ENCODE data around the gene RXYLT1.

Gene RXYLT1

GRCh38 chr12:63809566-63809965 is 29.9 kb downstream of the RXYLT1 start:
- TF ChIP-seq CTCF (IDR thresholded peaks at IDR 0.05; ENCODE audit: low read depth, low read length, missing control alignments) = no peak
- in situ Hi-C loops (cut with HindIII; ENCODE audit: low pct_ligation_motif_present, low sequenced_read_pairs) = no loop called here
- Histone ChIP-seq H3K4me3 (ENCODE audit: low read depth, low read length) (no peak overlapping the region), H3K27me3 (replicated peaks) (no peaks in the 10 kb centered on the region), H3K36me3 (replicated peaks) (no peaks in the 10 kb centered on the region), H3K27ac (no peak overlapping the region)
- no peak for DNase-seq

- no peak for TF ChIP-seq CTCF (IDR thresholded peaks at IDR 0.05; ENCODE audit: low read depth, low read length, missing control alignments)
- no peaks in the 10 kb centered on the region for H3K36me3 ChIP-seq (replicated peaks)
- DNase-seq = no peak
- H3K27ac ChIP-seq = no peak overlapping the region
- H3K27me3 ChIP-seq (replicated peaks) = no peaks in the 10 kb centered on the region
- in situ Hi-C loops (cut with HindIII; ENCODE audit: low pct_ligation_motif_present, low sequenced_read_pairs) = no loop called here
- H3K4me3 ChIP-seq (ENCODE audit: low read depth, low read length) = no peak overlapping the region
These were observed 31.6 kb downstream of the RXYLT1 start for GRCh38 chr12:63811334-63811733.

GRCh38 chr12:63811755-63812154 is 32.0 kb downstream of the RXYLT1 start:
- Histone ChIP-seq H3K27me3 (replicated peaks) (no peaks in the 10 kb centered on the region), H3K27ac (no peak overlapping the region), H3K36me3 (replicated peaks) (no peaks in the 10 kb centered on the region), H3K4me3 (ENCODE audit: low read depth, low read length) (no peak overlapping the region)
- in situ Hi-C loops (cut with HindIII; ENCODE audit: low pct_ligation_motif_present, low sequenced_read_pairs) = no loop called here
- no peak for DNase-seq
- TF ChIP-seq CTCF (IDR thresholded peaks at IDR 0.05; ENCODE audit: low read depth, low read length, missing control alignments) = no peak

- TF ChIP-seq CTCF (IDR thresholded peaks at IDR 0.05; ENCODE audit: low read depth, low read length, missing control alignments) = no peak
- Histone ChIP-seq H3K4me3 (ENCODE audit: low read depth, low read length) (no peak overlapping the region), H3K27me3 (replicated peaks) (no peaks in the 10 kb centered on the region), H3K36me3 (replicated peaks) (no peaks in the 10 kb centered on the region), H3K27ac (no peak overlapping the region)
- in situ Hi-C loops (cut with HindIII; ENCODE audit: low pct_ligation_motif_present, low sequenced_read_pairs) = no loop called here
- DNase-seq = no peak
These were observed 34.5 kb downstream of the RXYLT1 start for GRCh38 chr12:63814146-63814772.

GRCh38 chr12:63815482-63815852 is 35.8 kb downstream of the RXYLT1 start:
- TF ChIP-seq CTCF (IDR thresholded peaks at IDR 0.05; ENCODE audit: low read depth, low read length, missing control alignments) = no peak
- Histone ChIP-seq H3K36me3 (replicated peaks) (no peaks in the 10 kb centered on the region), H3K27ac (no peak overlapping the region), H3K27me3 (replicated peaks) (no peaks in the 10 kb centered on the region), H3K4me3 (ENCODE audit: low read depth, low read length) (no peak overlapping the region)
- no peak for DNase-seq
- in situ Hi-C loops (cut with HindIII; ENCODE audit: low pct_ligation_motif_present, low sequenced_read_pairs) = no loop called here

GRCh38 chr12:63816031-63816430 is 36.3 kb downstream of the RXYLT1 start:
- no peak overlapping the region for H3K4me3 ChIP-seq (ENCODE audit: low read depth, low read length)
- no peak for TF ChIP-seq CTCF (IDR thresholded peaks at IDR 0.05; ENCODE audit: low read depth, low read length, missing control alignments)
- no peak for DNase-seq
- H3K27me3 ChIP-seq (replicated peaks) = no peaks in the 10 kb centered on the region
- no peaks in the 10 kb centered on the region for H3K36me3 ChIP-seq (replicated peaks)
- in situ Hi-C loops (cut with HindIII; ENCODE audit: low pct_ligation_motif_present, low sequenced_read_pairs) = no loop called here
- no peak overlapping the region for H3K27ac ChIP-seq

All from brain microvascular endothelial cell (primary cell).